ENCODE results near the gene CRYL1.

Gene CRYL1

GRCh38 chr13:20491926-20492435, 33.7 kb downstream of the CRYL1 start:
- DNase-seq: no peak

DNA sequence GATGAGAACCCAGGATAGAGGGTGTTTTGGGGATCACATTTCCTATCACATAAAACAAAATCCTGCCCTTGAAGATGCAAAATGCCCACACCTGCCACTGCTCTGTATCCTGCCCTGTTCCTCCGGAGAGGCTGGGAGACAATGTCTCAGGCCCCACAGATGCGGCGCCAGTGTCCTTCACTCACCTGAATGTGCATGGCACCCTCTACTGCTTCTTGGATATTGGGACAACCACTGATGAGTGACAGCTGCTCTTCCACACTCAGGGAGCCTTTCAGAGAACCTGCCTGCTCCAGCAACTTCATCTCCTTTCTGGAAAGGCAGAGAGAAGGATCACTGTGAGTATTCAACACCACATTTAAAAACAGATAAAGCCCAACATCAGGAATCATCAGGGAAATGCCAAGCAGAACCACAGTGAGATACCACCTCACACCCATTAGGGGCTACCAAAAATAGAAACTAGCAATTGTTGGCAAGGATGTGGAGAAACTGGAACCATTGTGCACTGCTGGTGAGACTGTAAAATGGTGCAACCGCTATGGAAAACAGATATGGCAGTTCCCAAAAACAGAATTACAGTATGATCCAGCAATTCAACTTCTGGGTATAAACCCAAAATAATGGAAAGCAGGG, 36.4 kb downstream of the CRYL1 start:
- DNase-seq: peak; percentile 47

- DNase-seq: no peak
These were observed 37.7 kb downstream of the CRYL1 start for GRCh38 chr13:20487927-20488326.

DNA sequence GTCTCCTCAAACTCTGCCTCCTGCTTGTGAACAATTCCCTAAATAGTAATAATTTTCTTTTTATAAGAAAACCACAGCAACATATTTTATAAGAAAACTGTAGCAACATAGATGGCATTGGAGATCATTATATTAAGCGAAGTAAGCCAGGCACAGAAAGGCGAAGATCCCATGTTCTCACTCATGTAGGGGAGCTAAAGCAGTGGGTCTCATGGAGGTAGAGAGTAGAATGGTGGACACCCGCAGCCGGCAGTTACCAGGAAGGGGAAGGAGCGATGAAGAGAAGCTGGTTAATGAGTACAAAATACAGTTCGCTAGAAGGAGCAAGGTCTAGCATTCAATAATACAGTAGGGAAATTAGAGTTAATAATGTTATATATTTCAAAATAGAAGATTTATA, 42.9 kb downstream of the CRYL1 start:
- DNase-seq: no peak

- DNase-seq: no peak
These were observed 43.3 kb downstream of the CRYL1 start for GRCh38 chr13:20482275-20482761.

DNA sequence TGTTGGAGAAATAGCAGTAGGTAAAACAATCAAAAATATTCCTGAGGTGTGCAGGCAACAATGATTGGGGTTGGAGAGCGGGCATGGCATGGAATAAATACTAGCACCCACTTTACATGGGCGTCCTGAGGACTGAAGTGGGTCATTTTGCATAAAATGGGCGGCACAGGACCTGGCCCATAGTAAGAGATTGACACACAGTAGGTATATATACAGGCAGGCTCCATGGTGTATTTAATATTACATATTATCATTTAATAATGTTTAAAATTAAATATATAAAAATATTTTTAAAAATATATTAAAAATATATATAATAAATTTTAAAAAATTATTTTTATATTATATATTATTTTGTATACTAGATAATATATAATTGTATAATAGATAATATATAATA, 48.3 kb downstream of the CRYL1 start:
- no peak for DNase-seq

GRCh38 chr13:20475927-20476691, 49.5 kb downstream of the CRYL1 start:
- DNase-seq: peak; percentile 71

GRCh38 chr13:20474515-20474914, 51.1 kb downstream of the CRYL1 start:
- DNase-seq: no peak

- no peak for DNase-seq
These were observed 51.8 kb downstream of the CRYL1 start for GRCh38 chr13:20473888-20474287.

DNA sequence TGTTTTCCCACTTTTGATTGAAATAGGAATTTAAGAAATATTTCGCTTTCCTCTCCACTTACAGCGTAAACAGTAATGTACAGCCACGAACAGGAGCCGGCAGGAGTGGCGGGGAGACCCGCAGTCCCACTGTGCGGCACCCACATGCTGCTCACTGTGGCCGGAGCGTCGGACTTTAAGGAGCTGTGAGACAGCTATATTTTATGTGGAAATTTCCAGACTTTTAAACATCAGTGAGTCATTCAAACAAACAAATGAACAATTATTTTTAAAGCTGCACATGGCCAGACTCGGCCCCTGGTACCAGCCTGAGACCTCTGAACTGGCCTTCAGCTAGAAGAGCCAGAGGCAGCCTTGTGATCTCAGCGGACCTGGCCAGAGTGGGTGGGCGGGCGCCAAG, 52.5 kb downstream of the CRYL1 start:
- DNase-seq: no peak

GRCh38 chr13:20472531-20472930, 53.1 kb downstream of the CRYL1 start:
- no peak for DNase-seq

DNA sequence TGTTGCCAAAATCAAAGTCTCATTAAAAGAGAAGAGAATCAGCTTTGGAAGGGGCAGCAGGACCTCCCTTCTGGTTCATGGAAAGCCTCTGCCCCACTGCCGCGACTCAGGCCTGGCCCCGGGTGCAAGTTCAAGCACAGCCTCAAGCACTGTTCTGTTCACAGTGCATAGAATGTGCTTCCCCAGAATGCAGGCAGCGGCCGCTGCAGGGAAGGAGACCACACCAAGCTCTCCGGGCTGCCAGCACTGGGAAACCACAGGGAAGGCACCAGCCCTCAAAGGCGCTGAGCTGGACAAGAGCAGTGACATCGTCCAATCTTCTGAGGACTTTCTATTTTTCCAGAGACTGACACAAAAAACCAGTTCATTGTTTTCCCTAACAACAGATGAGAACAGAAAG, 55.5 kb downstream of the CRYL1 start:
- DNase-seq: no peak

DNA sequence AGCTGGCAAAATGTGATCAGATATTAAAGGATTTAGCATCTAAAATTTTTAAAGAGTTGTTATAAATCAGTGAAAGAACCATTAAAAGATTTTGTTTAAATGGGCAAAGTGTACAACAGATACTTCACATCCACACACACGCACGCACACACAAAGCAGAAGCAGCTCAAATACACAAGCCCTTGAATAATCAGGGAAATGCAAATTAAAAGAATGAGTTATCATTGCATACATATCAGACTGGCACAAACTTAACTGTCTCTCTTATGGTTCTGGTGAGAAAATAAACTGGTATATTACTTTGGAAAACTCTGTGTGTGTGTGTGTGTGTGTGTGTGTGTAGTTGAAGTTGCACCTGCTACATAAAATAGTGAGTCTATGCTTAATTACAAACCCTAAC, 59.3 kb downstream of the CRYL1 start:
- no peak for DNase-seq

DNA sequence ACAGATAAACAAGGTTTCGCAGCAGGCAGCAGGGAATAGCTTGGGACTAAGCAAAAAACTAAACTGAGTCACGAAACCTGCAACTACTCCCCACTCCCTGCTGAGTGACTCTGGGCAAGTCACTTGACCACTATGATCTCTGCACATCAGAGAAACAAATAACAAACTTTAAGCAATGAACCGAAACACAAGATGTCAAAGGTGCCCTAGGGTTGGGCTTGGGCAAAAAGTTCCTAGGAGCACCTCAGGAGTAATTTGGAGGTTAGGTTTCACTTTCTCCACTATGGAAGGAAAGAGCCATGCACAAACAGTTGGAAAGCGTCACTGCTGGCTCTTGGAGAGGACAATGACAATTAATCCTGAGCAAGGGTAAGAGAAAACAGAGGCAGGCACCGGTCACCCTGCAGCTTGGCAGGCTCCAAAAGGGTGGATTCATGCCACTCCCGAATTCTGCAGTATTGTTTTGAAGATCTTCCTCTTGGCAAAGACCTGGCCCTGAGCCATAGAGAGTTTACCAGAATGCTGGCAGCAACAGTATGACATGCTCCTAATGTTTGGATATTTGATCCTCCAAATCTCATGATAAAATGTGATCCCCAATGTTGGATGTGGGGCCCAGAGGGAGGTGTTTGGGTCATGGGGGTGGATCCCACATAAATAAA, 60.3 kb downstream of the CRYL1 start:
- DNase-seq: no peak

DNA sequence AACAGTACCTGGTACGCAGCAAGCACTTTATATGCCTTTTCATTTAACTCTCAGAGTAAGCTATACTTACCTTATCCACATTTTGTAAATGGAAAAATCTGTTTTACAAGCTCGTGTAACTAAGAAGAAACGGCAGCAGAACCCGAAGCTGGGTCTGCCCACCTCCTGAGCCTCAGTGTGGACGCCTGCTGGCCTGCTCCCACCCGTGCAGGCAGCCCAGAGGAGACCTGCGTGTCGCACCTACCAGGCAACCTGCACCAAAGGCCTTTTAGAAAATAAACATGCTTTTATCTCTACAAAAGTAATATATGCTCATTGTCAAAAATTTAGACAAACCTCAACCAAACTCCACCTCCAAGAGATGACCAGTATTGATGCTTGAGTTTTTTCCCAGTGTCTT, 62.7 kb downstream of the CRYL1 start:
- no peak for DNase-seq

DNA sequence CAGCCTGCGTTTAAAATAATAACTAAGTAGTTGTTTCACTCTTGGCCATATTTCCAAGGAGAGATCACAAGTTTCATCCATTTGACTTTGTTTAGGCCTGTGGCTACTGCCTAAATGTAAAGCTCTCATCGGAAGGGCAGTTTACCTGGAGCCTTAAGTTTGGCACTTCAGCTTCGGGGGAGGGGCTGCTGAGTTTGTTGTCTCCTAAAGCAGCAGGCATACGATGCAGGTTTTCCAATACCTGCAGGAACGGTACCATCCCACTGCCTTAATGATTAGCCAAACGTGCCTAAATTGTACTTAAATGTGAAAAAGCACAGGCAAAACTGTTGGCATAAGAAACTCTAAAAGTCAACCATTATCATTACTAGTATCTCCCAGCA, 63.1 kb downstream of the CRYL1 start:
- no peak for DNase-seq

DNA sequence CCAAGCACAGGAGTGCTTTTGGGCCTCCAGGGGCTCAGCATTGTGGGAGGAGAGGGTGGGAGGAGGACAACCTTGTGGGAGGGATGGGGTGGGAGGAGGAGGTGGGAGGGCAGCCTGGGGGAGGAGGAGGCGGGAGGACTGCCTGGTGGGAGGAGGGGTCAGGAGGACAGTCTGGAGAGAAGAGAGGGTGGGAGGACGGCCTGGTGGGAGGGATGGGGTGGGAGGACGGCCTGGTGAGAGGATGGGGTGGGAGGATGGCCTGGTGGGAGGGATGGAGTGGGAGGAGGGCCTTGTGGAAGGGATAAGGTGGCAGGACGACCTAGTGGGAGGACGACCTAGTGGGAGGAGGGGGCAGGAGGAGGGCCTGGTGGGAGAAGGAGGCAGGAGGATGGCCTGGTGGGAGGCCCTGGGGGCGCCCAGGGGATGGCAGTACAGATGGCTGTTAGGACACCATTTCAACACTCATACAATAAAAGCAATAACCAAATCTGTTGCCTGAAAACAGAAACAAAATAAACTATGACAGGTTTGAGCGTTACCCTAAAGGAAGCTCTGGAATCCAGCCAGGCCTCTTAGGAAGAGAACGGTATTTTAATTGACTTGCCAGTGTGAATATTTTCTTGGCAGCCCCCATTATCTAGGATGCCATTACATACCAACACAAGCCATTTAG, 63.7 kb downstream of the CRYL1 start:
- DNase-seq: no peak

GRCh38 chr13:20461481-20461859, 64.2 kb downstream of the CRYL1 start:
- peak; percentile 31 for DNase-seq

- no peak for DNase-seq
These were observed 64.9 kb downstream of the CRYL1 start for GRCh38 chr13:20460761-20461160.

DNA sequence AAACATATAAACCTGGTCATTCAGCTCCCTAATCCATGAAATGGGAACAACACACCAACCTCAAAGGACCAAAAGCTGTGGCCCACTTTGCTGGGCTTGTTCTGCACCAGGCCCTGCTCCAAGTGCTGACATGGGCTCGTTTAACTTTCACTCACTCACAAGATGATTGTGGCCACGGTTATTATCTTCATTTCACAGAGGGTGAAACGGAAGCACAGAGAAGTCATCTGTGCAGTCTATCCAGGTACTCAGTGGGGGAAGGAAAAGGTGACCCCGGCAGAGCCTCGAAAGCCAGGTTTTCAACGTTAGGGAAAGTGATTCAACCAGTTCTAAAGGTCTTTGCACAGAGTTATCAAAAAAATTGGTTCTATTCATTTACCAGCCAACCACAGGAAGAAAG, 68.0 kb downstream of the CRYL1 start:
- DNase-seq: no peak

DNA sequence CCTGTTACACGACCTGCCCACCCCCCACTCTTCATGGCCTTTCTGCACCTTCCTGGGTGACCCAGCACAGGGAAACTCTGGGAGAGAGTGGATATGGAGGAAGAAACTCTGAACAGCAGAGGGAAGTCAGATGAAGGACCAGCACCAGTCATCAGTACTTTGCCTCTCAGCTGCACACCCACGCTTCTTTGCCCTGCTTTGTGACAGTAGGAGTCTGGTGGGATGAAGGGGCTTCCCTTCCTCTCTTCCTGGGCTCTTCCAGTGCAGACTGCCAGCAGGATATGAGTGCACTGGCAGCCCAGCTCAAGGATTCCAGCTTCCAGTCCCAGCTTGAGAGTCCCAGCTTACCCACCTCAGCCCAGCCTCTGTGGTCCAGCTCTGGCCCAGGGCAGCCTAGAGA, 68.9 kb downstream of the CRYL1 start:
- DNase-seq: no peak

- DNase-seq: no peak
These were observed 74.3 kb downstream of the CRYL1 start for GRCh38 chr13:20451397-20451796.

DNA sequence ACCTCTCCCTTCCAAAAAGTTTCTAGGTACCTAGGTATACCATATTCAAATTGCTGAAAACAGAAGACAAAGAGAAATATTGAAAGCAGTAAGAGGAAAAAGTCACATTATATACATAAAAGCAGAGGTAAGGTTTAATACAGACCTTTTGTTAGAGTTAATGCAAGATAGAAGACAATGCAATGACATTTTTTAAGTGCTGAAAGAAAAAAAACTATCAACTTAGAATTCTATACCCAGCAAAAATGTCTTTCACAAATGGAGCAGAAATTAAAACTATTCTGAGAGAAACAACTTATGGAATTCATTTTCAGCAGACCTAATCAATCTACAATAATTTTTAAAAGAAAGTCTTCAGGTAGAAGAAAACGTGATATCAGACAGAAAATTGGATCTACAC, 77.2 kb downstream of the CRYL1 start:
- DNase-seq: no peak

Data from stimulated activated CD4-positive, alpha-beta T cell treated with anti-CD3 and anti-CD28 coated beads, Interleukin-1b, Interleukin-23, amount 100 ng/mL, for 48 hours (primary cell).